PC-9 (cell line): ENCODE data around the gene ACTL8. TPM values are rescaled to one million over a fixed set of nuclear protein-coding genes. Genes with fewer than 3 reads are reported as not detected.

ENCODE experiments used
- BruUV-seq: library from RNA; stranded (reverse); fragments of 400-500 nt; replicated peaks from 2 replicates; lab custom pipeline; 2021; lab: Mats Ljungman, UMichigan
- CTCF ChIA-PET: fragments of 300-600 bp; sonication (Branson Sonifier 250); formaldehyde crosslinking; loops from one replicate; lab custom pipeline; 2022; ENCODE audit warnings: antibody characterized with exemption; lab: Charles Lee
- POLR2A ChIA-PET: fragments of 300-600 bp; sonication (Branson Sonifier 250); formaldehyde crosslinking; loops from one replicate; lab custom pipeline; 2022; ENCODE audit warnings: antibody characterized with exemption; ENCODE audit not compliant: unreplicated experiment; lab: Charles Lee
- DNase-seq, 2 experiments: peaks; one replicate each; pipeline versions ENCODE4 v3.0.0 to v3.0.0-alpha.2; 2015 to 2022; ENCODE audit warnings: mixed read lengths in 1 of 2
- H2AFZ ChIP-seq: fragments of 200-600 bp; sonication (generic); 2 replicates; pipeline ENCODE4 v1.8.1; 2017; ENCODE audit warnings: antibody characterized with exemption
- H3F3A ChIP-seq: fragments of 200-600 bp; sonication (generic); 2 replicates; pipeline ENCODE4 v1.8.1; 2017; ENCODE audit warnings: antibody characterized with exemption, mild to moderate bottlenecking, low read depth; ENCODE audit not compliant: insufficient read depth
- H3K27ac ChIP-seq: fragments of 200-600 bp; sonication (generic); 2 replicates; pipeline ENCODE4 v1.6.1; 2016; ENCODE audit warnings: mixed run types
- H3K27me3 ChIP-seq: fragments of 200-600 bp; sonication (generic); 2 replicates; pipeline ENCODE4 v1.6.1; 2016; ENCODE audit warnings: low read depth, mixed run types; ENCODE audit not compliant: insufficient read depth
- H3K36me3 ChIP-seq: fragments of 200-600 bp; sonication (generic); 2 replicates; pipeline ENCODE4 v1.6.1; 2016; ENCODE audit warnings: low read depth, mixed run types
- H3K4me1 ChIP-seq: fragments of 200-600 bp; sonication (generic); replicated peaks from 2 replicates; pipeline ENCODE4 v1.6.1; 2016; ENCODE audit warnings: mixed run types; ENCODE audit not compliant: insufficient read depth
- H3K4me2 ChIP-seq: fragments of 200-600 bp; sonication (generic); 2 replicates; pipeline ENCODE4 v1.6.1; 2017; ENCODE audit warnings: mixed run types
- H3K4me3 ChIP-seq: fragments of 200-600 bp; sonication (generic); 2 replicates; pipeline ENCODE4 v1.6.1; 2016; ENCODE audit warnings: mixed run types
- H3K79me2 ChIP-seq: fragments of 200-600 bp; sonication (generic); 2 replicates; pipeline ENCODE4 v1.6.1; 2017; ENCODE audit warnings: low read depth, mixed run types
- H3K9me2 ChIP-seq: fragments of 200-600 bp; sonication (generic); 2 replicates; pipeline ENCODE4 v1.8.1; 2017; ENCODE audit warnings: mild to moderate bottlenecking; ENCODE audit not compliant: insufficient read depth
- H3K9me3 ChIP-seq: fragments of 200-600 bp; sonication (generic); 2 replicates; pipeline ENCODE4 v1.8.1; 2016; ENCODE audit warnings: low read depth; ENCODE audit not compliant: insufficient read depth
- H4K20me1 ChIP-seq: fragments of 200-600 bp; sonication (generic); 2 replicates; pipeline ENCODE4 v1.8.1; 2017; ENCODE audit not compliant: insufficient read depth
- EZH2 ChIP-seq: fragments of 200-600 bp; sonication (generic); IDR thresholded peaks from 2 replicates; pipeline ENCODE4 v1.8.0; 2017; ENCODE audit warnings: antibody characterized with exemption, low read depth
- intact Hi-C: fragments of 100-400 bp; cut with micrococcal nuclease; formaldehyde crosslinking; loops from one replicate; pipeline ENCODE4 v1.10.0; 2022; ENCODE audit not compliant: unreplicated experiment
- total RNA-seq: library from RNA; stranded (reverse); gene quantifications from 2 replicates; pipeline ENCODE4 v1.2.3, GENCODE V29; 2021
- TF ChIP-seq, protein P1 (sequence below): fragments of 200-600 bp; sonication (generic); conservative IDR thresholded peaks from 2 replicates; pipeline ENCODE4 v1.6.1; 2017; ENCODE audit warnings: mixed run types, antibody characterized with exemption, mild to moderate bottlenecking, moderate library complexity

Gene ACTL8
- total RNA-seq, 1 experiment from 2014 or later = 0.68 TPM

DNA sequence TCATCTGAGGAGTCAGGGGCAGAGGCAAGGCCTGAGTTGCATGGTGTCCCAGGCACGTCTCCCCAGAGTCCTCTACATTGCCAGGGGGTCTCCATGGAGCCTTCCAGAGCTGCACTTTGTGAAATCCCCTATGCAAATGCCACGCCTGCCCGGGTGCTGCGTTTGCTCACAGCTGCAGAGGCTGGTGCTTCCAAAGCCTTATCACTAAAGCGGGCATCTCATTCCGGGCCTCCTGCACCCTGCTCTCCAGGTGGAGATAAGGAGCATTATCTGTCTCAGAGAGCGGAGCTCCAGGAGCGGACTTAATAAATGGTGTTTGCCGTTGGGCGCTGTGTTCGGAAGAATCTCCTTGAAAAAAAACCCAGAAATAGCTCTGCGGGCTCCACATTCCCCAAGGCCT, 25.9 kb upstream of the ACTL8 start:
- Histone ChIP-seq H3K4me3 (no peak overlapping the region), H2AFZ (no peak overlapping the region), H3F3A (no peaks in the 10 kb centered on the region), H3K27ac (no peak overlapping the region), H3K9me2 (no peaks in the 10 kb centered on the region), H3K79me2 (no peaks in the 10 kb centered on the region), H3K36me3 (no peaks in the 10 kb centered on the region), H3K4me2 (no peak overlapping the region), H4K20me1 (no peaks in the 10 kb centered on the region), H3K4me1 (no peaks in the 10 kb centered on the region), H3K9me3 (no peaks in the 10 kb centered on the region), H3K27me3 (no peaks in the 10 kb centered on the region)
- TF ChIP-seq EZH2 = no peak
- DNase-seq = no peak
- intact Hi-C loops = no loop called here
- CTCF ChIA-PET = no interaction called here
- BruUV-seq = no TSS peak
- POLR2A ChIA-PET = no interaction called here

DNA sequence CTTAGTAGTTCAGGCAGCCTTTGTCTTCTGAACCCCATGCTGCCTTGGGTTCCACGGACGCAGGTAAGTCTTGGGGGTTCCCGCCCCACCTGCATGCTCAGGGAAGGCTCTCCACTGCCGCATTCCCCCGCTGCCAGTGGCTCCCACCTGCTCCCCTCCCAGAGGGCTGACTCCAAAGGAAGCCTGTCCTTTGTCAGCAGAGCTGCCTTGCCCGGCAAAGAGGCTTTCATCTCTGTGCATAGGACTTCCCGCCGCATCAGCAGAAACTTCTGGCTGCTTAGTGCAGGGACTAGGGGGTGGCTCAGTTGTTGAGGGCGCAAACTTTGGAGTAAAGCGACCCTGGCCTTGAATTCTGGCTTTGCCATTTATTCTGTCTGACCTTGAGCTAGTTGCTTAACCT, 25.2 kb upstream of the ACTL8 start:
- no peaks in the 10 kb centered on the region for H4K20me1 ChIP-seq
- BruUV-seq = no TSS peak
- no peaks in the 10 kb centered on the region for H3K9me2 ChIP-seq
- H3K79me2 ChIP-seq = no peaks in the 10 kb centered on the region
- H3K36me3 ChIP-seq = no peaks in the 10 kb centered on the region
- H2AFZ ChIP-seq = no peak overlapping the region
- no peaks in the 10 kb centered on the region for H3F3A ChIP-seq
- ChIA-PET POLR2A (no interaction called here), CTCF (no interaction called here)
- no peak overlapping the region for H3K4me2 ChIP-seq
- intact Hi-C loops = no loop called here
- no peaks in the 10 kb centered on the region for H3K9me3 ChIP-seq
- TF ChIP-seq EZH2 = no peak
- TF ChIP-seq, protein P1, sequence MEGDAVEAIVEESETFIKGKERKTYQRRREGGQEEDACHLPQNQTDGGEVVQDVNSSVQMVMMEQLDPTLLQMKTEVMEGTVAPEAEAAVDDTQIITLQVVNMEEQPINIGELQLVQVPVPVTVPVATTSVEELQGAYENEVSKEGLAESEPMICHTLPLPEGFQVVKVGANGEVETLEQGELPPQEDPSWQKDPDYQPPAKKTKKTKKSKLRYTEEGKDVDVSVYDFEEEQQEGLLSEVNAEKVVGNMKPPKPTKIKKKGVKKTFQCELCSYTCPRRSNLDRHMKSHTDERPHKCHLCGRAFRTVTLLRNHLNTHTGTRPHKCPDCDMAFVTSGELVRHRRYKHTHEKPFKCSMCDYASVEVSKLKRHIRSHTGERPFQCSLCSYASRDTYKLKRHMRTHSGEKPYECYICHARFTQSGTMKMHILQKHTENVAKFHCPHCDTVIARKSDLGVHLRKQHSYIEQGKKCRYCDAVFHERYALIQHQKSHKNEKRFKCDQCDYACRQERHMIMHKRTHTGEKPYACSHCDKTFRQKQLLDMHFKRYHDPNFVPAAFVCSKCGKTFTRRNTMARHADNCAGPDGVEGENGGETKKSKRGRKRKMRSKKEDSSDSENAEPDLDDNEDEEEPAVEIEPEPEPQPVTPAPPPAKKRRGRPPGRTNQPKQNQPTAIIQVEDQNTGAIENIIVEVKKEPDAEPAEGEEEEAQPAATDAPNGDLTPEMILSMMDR = no peak
- no peaks in the 10 kb centered on the region for H3K4me1 ChIP-seq
- H3K4me3 ChIP-seq = no peak overlapping the region
- no peak for DNase-seq
- no peaks in the 10 kb centered on the region for H3K27me3 ChIP-seq
- H3K27ac ChIP-seq = no peak overlapping the region

DNA sequence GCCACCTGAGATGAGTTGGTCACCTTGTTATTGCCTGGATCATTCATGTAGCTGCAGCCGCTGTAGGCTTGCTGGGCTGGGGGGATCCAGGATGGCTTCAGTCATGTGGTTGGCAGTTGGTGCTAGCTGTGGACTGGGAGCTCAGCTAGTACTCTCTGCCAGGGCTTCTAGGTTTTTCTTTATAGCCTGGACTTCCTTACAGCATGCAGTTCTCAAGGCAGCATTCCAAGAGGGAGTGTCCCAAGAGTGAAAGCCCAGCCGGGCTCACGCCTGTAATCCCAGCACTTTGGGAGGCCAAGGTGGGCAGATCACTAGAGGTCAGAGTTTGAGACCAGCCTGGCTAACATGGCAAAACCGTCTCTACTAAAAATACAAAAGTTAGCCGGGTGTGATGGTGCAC, 23.7 kb upstream of the ACTL8 start:
- POLR2A ChIA-PET = no interaction called here
- BruUV-seq = no TSS peak

More for the DNA sequence above, 23.7 kb upstream of the ACTL8 start:
- Histone ChIP-seq H3K4me2 (no peak overlapping the region), H3K9me3 (no peaks in the 10 kb centered on the region), H3K4me3 (no peak overlapping the region), H4K20me1 (no peaks in the 10 kb centered on the region), H2AFZ (no peak overlapping the region), H3K27ac (no peak overlapping the region), H3K9me2 (no peaks in the 10 kb centered on the region), H3K4me1 (no peaks in the 10 kb centered on the region), H3F3A (no peaks in the 10 kb centered on the region), H3K79me2 (no peaks in the 10 kb centered on the region), H3K36me3 (no peaks in the 10 kb centered on the region), H3K27me3 (no peaks in the 10 kb centered on the region)
- intact Hi-C loops = no loop called here
- CTCF ChIA-PET = no interaction called here
- TF ChIP-seq, protein P1 = no peak
- TF ChIP-seq EZH2 = no peak
- no peak for DNase-seq
